Right lobe of liver (tissue), 6 donors: ENCODE measurements around the gene FXYD1. TPM values are rescaled to one million over a fixed set of nuclear protein-coding genes. Genes with fewer than 3 reads are reported as not detected.

ENCODE experiments used
- ATAC-seq, 4 donors: fragments of 200-7000 bp; cut with Tn5 transposase; one replicate each; pipeline ENCODE4 v1.9.1; 2020; ENCODE audit warnings: mild to moderate bottlenecking in 4 of 4, moderate library complexity in 4 of 4
- DNase-seq, 3 donors: peaks; one replicate each; pipeline ENCODE4 v3.0.0-alpha.2; 2020
- H3K27ac ChIP-seq, 3 donors: fragments of 200-600 bp; one replicate each; pipeline ENCODE4 v1.8.0; 2022
- H3K27me3 ChIP-seq, 2 donors: fragments of 200-600 bp; one replicate each; pipeline ENCODE4 v1.8.0; 2022
- H3K36me3 ChIP-seq, 4 donors: fragments of 200-600 bp; sonication (generic) in 1 of 4; one replicate each; pipeline versions ENCODE4 v1.5.1 to v1.8.0; 2017 to 2022; ENCODE audit warnings: control low read depth in 1 of 4
- H3K4me1 ChIP-seq, 4 donors: fragments of 200-600 bp; sonication (generic) in 1 of 4; one replicate each; pipeline versions ENCODE4 v1.5.1 to v1.8.0; 2017 to 2022; ENCODE audit warnings: control low read depth in 1 of 4
- H3K4me3 ChIP-seq, 3 donors: fragments of 200-600 bp; one replicate each; pipeline ENCODE4 v1.8.0; 2022
- H3K9me3 ChIP-seq, 4 donors: fragments of 200-600 bp; sonication (generic) in 1 of 4; one replicate each; pipeline versions ENCODE4 v1.5.1 to v1.8.0; 2017 to 2022; ENCODE audit warnings: control low read depth in 1 of 4
- CTCF ChIP-seq, 4 donors: fragments of 200-600 bp in 3 of 4; fragments of 450-650 bp in 1 of 4; IDR thresholded peaks; one replicate each; pipeline versions ENCODE4 v1.5.1 to v1.8.0; 2016 to 2022; ENCODE audit warnings: antibody characterized with exemption in 4 of 4, mild to moderate bottlenecking in 2 of 4
- POLR2A ChIP-seq: fragments of 450-650 bp; IDR thresholded peaks from one replicate; pipeline ENCODE4 v1.6.1; 2017; ENCODE audit warnings: antibody characterized with exemption, mild to moderate bottlenecking
- WGBS: methylation state at CpG from one replicate; pipeline ENCODE4 v1.1.6; 2018; ENCODE audit warnings: low coverage, low lambda C conversion rate; ENCODE audit not compliant: insufficient coverage; ENCODE audit errors: missing lambda C conversion rate; 5-methylcytosine and 5-hydroxymethylcytosine counted together
- intact Hi-C, 2 donors: fragments of 100-400 bp; cut with DNase I; formaldehyde crosslinking; loops; one replicate each; pipeline versions ENCODE4 v1.11.2 to v1.14.1; 2022
- total RNA-seq, 6 experiments: library from RNA; depleted of rRNA in 2 of 6; stranded (reverse); fragments of >200 nt in 2 of 6; fragmentation: NEBNext Ultra II Directional in 3 of 6; extraction: Animal tissue kit (Norgen Biotek cat#: 25700) in 3 of 6; gene quantifications; one replicate each; pipeline versions ENCODE4 v1.1.0 to v1.2.4, GENCODE V29; 2016 to 2023
- donor health status: DM: no; HTN: yes; CAD: no.
- donor health status: DM: no; HTN: no; CAD: no.
- donor health status: DM: no; HTN: no; CAD: no.
- donor health status: DM: no; HTN: yes; CAD: no.
- donor health status: DM: no; HTN: yes; CAD: no.

Gene FXYD1
- total RNA-seq, 6 experiments from 2014 or later, result 38.9 to 263 (median 140) TPM

GRCh38 chr19:35104361-35104760 is 34.3 kb upstream of the FXYD1 start:
- WGBS, result 82% methylated on average over 5 of the region's 11 CpGs
- no peak for DNase-seq

GRCh38 chr19:35105047-35105410 is 33.6 kb upstream of the FXYD1 start:
- DNase-seq (no peak), ATAC-seq (no peak)
- H3K27me3 ChIP-seq, result no peaks in the 10 kb centered on the region
- 89% methylated on average over 3 of the region's 6 CpGs for WGBS
- intact Hi-C loops, result no loop called here
- no peak overlapping the region for H3K27ac ChIP-seq
- no peaks in the 10 kb centered on the region for H3K9me3 ChIP-seq
- H3K4me1 ChIP-seq, result no peaks in the 10 kb centered on the region
- TF ChIP-seq CTCF (IDR thresholded peaks at IDR 0.05), result no peak
- no peak for TF ChIP-seq POLR2A
- no peak overlapping the region for H3K4me3 ChIP-seq
- no peaks in the 10 kb centered on the region for H3K36me3 ChIP-seq

More at GRCh38 chr19:35104361-35104760, 34.3 kb upstream of the FXYD1 start:
- Histone ChIP-seq H3K4me3 (no peak overlapping the region), H3K27ac (no peak overlapping the region), H3K27me3 (no peaks in the 10 kb centered on the region), H3K36me3 (no peaks in the 10 kb centered on the region), H3K4me1 (no peaks in the 10 kb centered on the region), H3K9me3 (no peaks in the 10 kb centered on the region)
- peak in 1 of 4 donors; percentile 5 for ATAC-seq
- TF ChIP-seq POLR2A (no peak), CTCF (IDR thresholded peaks at IDR 0.05) (no peak)
- intact Hi-C loops, result no loop called here

GRCh38 chr19:35105411-35106290 is 33.0 kb upstream of the FXYD1 start:
- intact Hi-C loops, result no loop called here
- no peak for ATAC-seq

GRCh38 chr19:35106291-35106583 is 32.4 kb upstream of the FXYD1 start:
- no peaks in the 10 kb centered on the region for H3K27me3 ChIP-seq
- H3K4me3 ChIP-seq, result no peak overlapping the region
- H3K27ac ChIP-seq, result no peak overlapping the region
- no CpG with 5 or more reads among the region's 9 CpGs for WGBS
- intact Hi-C loops, result no loop called here
- no peaks in the 10 kb centered on the region for H3K9me3 ChIP-seq
- DNase-seq, result no peak
- no peak for ATAC-seq
- no peaks in the 10 kb centered on the region for H3K36me3 ChIP-seq
- TF ChIP-seq POLR2A (no peak), CTCF (IDR thresholded peaks at IDR 0.05) (no peak)
- no peaks in the 10 kb centered on the region for H3K4me1 ChIP-seq

More at GRCh38 chr19:35105411-35106290, 33.0 kb upstream of the FXYD1 start:
- WGBS, result 86% methylated on average over 30 of the region's 30 CpGs
- no peaks in the 10 kb centered on the region for H3K4me1 ChIP-seq
- no peaks in the 10 kb centered on the region for H3K27me3 ChIP-seq
- no peaks in the 10 kb centered on the region for H3K9me3 ChIP-seq
- no peak overlapping the region for H3K4me3 ChIP-seq
- TF ChIP-seq POLR2A (no peak), CTCF (IDR thresholded peaks at IDR 0.05) (no peak)
- H3K27ac ChIP-seq, result no peak overlapping the region
- DNase-seq, result no peak
- H3K36me3 ChIP-seq, result no peaks in the 10 kb centered on the region
